GM12878 (cell line): ENCODE results near the gene CYB5A. TPM values are rescaled to one million over a fixed set of nuclear protein-coding genes. Genes with fewer than 3 reads are reported as not detected.

Experiments
- ETV6 ChIP-seq, 2 experiments: fragments of 450-650 bp in 1 of 2; IDR thresholded peaks in 1 of 2; conservative IDR thresholded peaks in 1 of 2; 2 replicates each; pipeline ENCODE4 v1.6.1; 2014; ENCODE audit warnings: antibody characterized with exemption in 1 of 2, borderline replicate concordance in 1 of 2, low read depth in 1 of 2, mild to moderate bottlenecking in 1 of 2, moderate library complexity in 1 of 2
- HCFC1 ChIP-seq: fragments of 150-350 bp; IDR thresholded peaks from 2 replicates; pipeline ENCODE4 v1.6.1; 2014; ENCODE audit warnings: low read length
- IRF4 ChIP-seq: IDR thresholded peaks from 2 replicates; pipeline ENCODE4 v1.6.1; 2011; ENCODE audit warnings: low read depth, low read length
- NFYB ChIP-seq: IDR thresholded peaks from 2 replicates; pipeline ENCODE4 v1.6.1; 2011; ENCODE audit warnings: low read depth, mild to moderate bottlenecking, low read length, improper control_type of control experiment, moderate library complexity; ENCODE audit not compliant: insufficient read depth
- POLR2A ChIP-seq: IDR thresholded peaks from 2 replicates; pipeline ENCODE4 v1.6.1; 2011; ENCODE audit warnings: low read depth, mild to moderate bottlenecking, low read length
- POU2F2 ChIP-seq: IDR thresholded peaks from 3 replicates; pipeline ENCODE4 v1.6.1; 2011; ENCODE audit warnings: low read depth, mild to moderate bottlenecking, low read length, borderline replicate concordance
- ZNF217 ChIP-seq: fragments of 450-650 bp; IDR thresholded peaks from 2 replicates; pipeline ENCODE4 v1.6.1; 2017; ENCODE audit warnings: antibody characterized with exemption, mild to moderate bottlenecking
- ZNF384 ChIP-seq: IDR thresholded peaks from 2 replicates; pipeline ENCODE4 v1.6.1; 2012; ENCODE audit warnings: low read depth, mild to moderate bottlenecking, low read length, improper control_type of control experiment, borderline replicate concordance
- polyA plus RNA-seq, 11 experiments: library from polyadenylated mRNA; depleted of rRNA in 4 of 11; unstranded in 6 of 11; stranded (reverse) in 5 of 11; fragments of >200 nt; fragmentation: Nextera tagmentation in 4 of 11; fragmentation: Illumina TruSeq in 1 of 11; extraction: Ambion mirVana in 4 of 11; extraction: Trizol in 1 of 11; gene quantifications; 1 replicate in 1 of 11; 2 replicates in 10 of 11; pipeline versions ENCODE4 v1.2.1 to v1.2.3, GENCODE V29; 2011 to 2016; ENCODE audit warnings: inconsistent platforms in 2 of 11, missing spikeins in 2 of 11, low read depth in 1 of 11
- total RNA-seq, 4 experiments: library from RNA; depleted of rRNA in 3 of 4; stranded (reverse); fragments of >200 nt in 3 of 4; fragmentation: Illumina TruSeq in 1 of 4; extraction: Trizol in 1 of 4; gene quantifications; 2 replicates each; pipeline versions ENCODE4 v1.2.1 to v1.2.3, GENCODE V29; 2013 to 2021
- TF ChIP-seq, protein P1 (sequence below): fragments of 450-650 bp; IDR thresholded peaks from 2 replicates; pipeline ENCODE4 v1.6.1; 2017; ENCODE audit warnings: mild to moderate bottlenecking, moderate library complexity
- TF ChIP-seq, protein P2 (sequence below): IDR thresholded peaks from 2 replicates; pipeline ENCODE4 v1.6.1; 2012; ENCODE audit warnings: low read depth, low read length, improper control_type of control experiment
- TF ChIP-seq, protein P3 (sequence below): fragments of 450-650 bp; IDR thresholded peaks from 2 replicates; pipeline ENCODE4 v1.6.1; 2016; ENCODE audit warnings: mild to moderate bottlenecking
- TF ChIP-seq, protein P4 (sequence below): fragments of 450-650 bp; IDR thresholded peaks from 2 replicates; pipeline ENCODE4 v1.6.1; 2016; ENCODE audit warnings: mild to moderate bottlenecking, moderate library complexity, borderline replicate concordance
- TF ChIP-seq, protein P5 (sequence below): fragments of 450-650 bp; IDR thresholded peaks from 2 replicates; pipeline ENCODE4 v1.6.1; 2018; ENCODE audit warnings: borderline replicate concordance, mild to moderate bottlenecking; ENCODE audit not compliant: partially characterized antibody

The CYB5A gene
- total and polyA plus RNA-seq, 10 of the 15 experiments (the other 5 are each of a cell fraction or from before 2014, with no cell fraction given): 60.2 to 129 (median 103) TPM

DNA sequence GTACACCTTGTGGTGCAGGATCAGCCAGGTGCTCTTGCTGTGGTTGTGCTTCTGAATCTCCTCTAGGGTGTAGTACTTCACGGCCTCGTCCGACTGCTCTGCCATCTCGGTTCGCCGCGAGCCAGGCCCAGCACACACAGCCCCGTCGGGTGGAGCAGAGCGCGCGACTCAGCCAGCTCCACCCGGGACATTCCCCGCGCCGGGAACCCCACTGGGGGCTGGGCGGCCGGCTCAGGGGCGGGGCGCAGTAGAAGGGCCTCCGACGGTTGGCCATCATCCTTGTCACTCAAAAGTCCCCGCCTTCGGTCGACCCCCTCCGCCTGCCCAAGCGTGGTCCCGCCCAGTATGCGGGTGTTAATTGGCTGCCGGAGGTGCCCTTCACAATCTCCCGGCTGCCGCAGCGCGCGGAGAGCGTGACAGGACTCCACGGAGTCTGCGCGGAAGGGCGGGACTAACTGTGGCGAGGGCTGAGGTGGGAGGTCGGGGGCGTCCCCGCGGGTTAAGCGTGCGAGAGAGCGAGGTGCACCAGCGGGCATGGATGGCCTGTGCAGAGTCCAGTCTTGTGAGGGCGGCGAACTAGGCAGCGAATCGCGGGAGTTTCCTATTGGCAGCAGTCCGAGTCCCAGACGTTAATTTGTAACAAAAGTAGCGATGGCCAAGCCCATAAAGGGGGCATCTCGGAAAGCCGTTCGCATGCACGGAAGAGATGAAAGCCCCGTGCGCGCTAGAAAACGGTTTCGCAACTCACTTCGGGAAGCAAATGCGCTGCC, at the start of gene CYB5A (continued):
- no peak for TF ChIP-seq ZNF384
- TF ChIP-seq, protein P1, sequence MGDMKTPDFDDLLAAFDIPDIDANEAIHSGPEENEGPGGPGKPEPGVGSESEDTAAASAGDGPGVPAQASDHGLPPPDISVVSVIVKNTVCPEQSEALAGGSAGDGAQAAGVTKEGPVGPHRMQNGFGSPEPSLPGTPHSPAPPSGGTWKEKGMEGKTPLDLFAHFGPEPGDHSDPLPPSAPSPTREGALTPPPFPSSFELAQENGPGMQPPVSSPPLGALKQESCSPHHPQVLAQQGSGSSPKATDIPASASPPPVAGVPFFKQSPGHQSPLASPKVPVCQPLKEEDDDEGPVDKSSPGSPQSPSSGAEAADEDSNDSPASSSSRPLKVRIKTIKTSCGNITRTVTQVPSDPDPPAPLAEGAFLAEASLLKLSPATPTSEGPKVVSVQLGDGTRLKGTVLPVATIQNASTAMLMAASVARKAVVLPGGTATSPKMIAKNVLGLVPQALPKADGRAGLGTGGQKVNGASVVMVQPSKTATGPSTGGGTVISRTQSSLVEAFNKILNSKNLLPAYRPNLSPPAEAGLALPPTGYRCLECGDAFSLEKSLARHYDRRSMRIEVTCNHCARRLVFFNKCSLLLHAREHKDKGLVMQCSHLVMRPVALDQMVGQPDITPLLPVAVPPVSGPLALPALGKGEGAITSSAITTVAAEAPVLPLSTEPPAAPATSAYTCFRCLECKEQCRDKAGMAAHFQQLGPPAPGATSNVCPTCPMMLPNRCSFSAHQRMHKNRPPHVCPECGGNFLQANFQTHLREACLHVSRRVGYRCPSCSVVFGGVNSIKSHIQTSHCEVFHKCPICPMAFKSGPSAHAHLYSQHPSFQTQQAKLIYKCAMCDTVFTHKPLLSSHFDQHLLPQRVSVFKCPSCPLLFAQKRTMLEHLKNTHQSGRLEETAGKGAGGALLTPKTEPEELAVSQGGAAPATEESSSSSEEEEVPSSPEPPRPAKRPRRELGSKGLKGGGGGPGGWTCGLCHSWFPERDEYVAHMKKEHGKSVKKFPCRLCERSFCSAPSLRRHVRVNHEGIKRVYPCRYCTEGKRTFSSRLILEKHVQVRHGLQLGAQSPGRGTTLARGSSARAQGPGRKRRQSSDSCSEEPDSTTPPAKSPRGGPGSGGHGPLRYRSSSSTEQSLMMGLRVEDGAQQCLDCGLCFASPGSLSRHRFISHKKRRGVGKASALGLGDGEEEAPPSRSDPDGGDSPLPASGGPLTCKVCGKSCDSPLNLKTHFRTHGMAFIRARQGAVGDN: peak; percentile 52; the same call in 1 of the 2 replicates
- TF ChIP-seq, protein P2, sequence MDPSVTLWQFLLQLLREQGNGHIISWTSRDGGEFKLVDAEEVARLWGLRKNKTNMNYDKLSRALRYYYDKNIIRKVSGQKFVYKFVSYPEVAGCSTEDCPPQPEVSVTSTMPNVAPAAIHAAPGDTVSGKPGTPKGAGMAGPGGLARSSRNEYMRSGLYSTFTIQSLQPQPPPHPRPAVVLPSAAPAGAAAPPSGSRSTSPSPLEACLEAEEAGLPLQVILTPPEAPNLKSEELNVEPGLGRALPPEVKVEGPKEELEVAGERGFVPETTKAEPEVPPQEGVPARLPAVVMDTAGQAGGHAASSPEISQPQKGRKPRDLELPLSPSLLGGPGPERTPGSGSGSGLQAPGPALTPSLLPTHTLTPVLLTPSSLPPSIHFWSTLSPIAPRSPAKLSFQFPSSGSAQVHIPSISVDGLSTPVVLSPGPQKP: 0 out of 2 replicates have a peak, but pooled peaks have one; percentile 4
- no peak for TF ChIP-seq ETV6 (conservative IDR thresholded peaks at IDR 0.05 in 1 of 2, IDR thresholded peaks at IDR 0.05 in 1 of 2; ENCODE audit: borderline replicate concordance in 1 of 2, low read depth in 1 of 2)
- TF ChIP-seq POU2F2: no peak
- TF ChIP-seq IRF4: no peak
- no peak for TF ChIP-seq ZNF217
- TF ChIP-seq, protein P3, sequence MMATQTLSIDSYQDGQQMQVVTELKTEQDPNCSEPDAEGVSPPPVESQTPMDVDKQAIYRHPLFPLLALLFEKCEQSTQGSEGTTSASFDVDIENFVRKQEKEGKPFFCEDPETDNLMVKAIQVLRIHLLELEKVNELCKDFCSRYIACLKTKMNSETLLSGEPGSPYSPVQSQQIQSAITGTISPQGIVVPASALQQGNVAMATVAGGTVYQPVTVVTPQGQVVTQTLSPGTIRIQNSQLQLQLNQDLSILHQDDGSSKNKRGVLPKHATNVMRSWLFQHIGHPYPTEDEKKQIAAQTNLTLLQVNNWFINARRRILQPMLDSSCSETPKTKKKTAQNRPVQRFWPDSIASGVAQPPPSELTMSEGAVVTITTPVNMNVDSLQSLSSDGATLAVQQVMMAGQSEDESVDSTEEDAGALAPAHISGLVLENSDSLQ: peak; percentile 100
- TF ChIP-seq, protein P4, sequence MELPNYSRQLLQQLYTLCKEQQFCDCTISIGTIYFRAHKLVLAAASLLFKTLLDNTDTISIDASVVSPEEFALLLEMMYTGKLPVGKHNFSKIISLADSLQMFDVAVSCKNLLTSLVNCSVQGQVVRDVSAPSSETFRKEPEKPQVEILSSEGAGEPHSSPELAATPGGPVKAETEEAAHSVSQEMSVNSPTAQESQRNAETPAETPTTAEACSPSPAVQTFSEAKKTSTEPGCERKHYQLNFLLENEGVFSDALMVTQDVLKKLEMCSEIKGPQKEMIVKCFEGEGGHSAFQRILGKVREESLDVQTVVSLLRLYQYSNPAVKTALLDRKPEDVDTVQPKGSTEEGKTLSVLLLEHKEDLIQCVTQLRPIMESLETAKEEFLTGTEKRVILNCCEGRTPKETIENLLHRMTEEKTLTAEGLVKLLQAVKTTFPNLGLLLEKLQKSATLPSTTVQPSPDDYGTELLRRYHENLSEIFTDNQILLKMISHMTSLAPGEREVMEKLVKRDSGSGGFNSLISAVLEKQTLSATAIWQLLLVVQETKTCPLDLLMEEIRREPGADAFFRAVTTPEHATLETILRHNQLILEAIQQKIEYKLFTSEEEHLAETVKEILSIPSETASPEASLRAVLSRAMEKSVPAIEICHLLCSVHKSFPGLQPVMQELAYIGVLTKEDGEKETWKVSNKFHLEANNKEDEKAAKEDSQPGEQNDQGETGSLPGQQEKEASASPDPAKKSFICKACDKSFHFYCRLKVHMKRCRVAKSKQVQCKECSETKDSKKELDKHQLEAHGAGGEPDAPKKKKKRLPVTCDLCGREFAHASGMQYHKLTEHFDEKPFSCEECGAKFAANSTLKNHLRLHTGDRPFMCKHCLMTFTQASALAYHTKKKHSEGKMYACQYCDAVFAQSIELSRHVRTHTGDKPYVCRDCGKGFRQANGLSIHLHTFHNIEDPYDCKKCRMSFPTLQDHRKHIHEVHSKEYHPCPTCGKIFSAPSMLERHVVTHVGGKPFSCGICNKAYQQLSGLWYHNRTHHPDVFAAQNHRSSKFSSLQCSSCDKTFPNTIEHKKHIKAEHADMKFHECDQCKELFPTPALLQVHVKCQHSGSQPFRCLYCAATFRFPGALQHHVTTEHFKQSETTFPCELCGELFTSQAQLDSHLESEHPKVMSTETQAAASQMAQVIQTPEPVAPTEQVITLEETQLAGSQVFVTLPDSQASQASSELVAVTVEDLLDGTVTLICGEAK: peak; percentile 32; the same call in 1 of the 2 replicates
- TF ChIP-seq POLR2A: peak; percentile 83
- TF ChIP-seq, protein P5, sequence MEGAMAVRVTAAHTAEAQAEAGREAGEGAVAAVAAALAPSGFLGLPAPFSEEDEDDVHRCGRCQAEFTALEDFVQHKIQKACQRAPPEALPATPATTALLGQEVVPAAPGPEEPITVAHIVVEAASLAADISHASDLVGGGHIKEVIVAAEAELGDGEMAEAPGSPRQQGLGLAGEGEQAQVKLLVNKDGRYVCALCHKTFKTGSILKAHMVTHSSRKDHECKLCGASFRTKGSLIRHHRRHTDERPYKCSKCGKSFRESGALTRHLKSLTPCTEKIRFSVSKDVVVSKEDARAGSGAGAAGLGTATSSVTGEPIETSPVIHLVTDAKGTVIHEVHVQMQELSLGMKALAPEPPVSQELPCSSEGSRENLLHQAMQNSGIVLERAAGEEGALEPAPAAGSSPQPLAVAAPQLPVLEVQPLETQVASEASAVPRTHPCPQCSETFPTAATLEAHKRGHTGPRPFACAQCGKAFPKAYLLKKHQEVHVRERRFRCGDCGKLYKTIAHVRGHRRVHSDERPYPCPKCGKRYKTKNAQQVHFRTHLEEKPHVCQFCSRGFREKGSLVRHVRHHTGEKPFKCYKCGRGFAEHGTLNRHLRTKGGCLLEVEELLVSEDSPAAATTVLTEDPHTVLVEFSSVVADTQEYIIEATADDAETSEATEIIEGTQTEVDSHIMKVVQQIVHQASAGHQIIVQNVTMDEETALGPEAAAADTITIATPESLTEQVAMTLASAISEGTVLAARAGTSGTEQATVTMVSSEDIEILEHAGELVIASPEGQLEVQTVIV: peak; percentile 61
- TF ChIP-seq HCFC1: peak; percentile 36; the same call in 1 of the 2 replicates
- peak; percentile 84 for TF ChIP-seq NFYB
- TF ChIP-seq, all 136 proteins: peak for 46
